HG03139 (cell line): ENCODE measurements around the gene TSPAN11.

ENCODE experiments used
- ATAC-seq: cut with Tn5 transposase; IDR thresholded peaks from one replicate; pipeline ENCODE4 v1.9.1; 2021; ENCODE audit not compliant: unreplicated experiment

Gene TSPAN11

GRCh38 chr12:31037931-31038330 lies 111.4 kb downstream of the TSPAN11 start:
- ATAC-seq: no peak

GRCh38 chr12:31041033-31041564 lies 114.6 kb downstream of the TSPAN11 start:
- no peak for ATAC-seq
